NCI-H748 (cell line): ENCODE data around the gene MAP3K4.

Experiments used
- DNase-seq: peaks from one replicate; lab custom pipeline; 2025; ENCODE audit not compliant: unreplicated experiment; lab: John Stamatoyannopoulos, UW

MAP3K4 gene

DNA sequence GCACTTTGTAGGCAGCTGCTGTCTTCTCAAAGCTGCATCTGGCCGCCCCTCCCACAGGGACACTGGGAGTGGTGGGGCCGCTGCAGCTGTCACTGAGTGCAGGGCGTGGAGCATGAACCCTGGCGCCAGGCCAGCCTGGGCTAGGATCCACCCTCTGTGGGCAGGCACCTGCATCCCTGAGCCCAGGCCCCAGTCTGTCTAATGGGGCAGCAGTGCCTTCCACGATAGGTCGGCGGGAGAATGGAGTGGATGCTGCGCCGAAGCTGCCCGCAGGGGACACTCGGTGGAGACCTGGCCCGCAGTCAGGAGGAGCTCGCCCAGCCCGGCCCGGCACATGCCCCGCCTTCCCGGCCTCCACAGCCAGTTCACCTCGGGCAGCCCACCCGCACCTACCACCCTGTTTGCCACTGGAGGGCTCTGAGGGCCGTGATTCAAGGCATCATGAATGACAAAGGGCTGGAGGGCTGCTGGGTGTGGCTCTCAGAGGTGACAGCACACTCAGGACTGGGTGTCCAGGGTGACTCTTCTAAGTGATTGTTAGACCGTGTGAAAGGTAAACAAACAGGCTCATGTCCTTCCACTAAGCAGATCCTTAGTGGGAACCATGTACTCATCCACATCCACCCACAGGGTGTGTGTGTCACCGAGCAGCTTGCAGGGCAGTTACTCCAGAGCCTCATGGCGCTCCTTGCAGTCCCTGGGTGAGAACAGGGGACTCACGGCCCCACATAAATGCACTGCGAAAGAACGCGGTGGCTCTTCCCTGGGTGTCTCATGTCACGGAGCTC, 148.4 kb downstream of the MAP3K4 start:
- DNase-seq = peak; percentile 97

GRCh38 chr6:161140554-161140875, 148.9 kb downstream of the MAP3K4 start:
- DNase-seq = no peak

DNA sequence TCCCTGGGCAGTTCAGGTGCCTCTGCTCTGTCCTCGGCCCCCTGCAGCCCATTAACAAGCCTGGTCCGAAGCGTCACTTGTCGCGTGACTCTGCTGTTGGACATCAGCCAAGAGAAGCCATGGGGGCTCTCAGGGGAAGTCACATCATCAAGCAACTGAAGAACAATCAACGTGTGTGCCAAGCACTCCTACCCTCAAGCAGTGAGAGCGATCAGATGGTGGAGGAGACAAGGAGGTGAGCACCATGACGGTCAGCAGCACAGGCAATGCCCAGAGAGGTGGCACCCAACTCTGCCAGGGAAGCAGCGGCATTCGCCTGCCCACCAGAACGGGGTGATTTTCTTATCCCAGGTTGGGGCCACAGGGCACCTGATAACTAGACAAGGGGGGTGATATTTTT, 149.6 kb downstream of the MAP3K4 start:
- DNase-seq = peak; percentile 92

DNA sequence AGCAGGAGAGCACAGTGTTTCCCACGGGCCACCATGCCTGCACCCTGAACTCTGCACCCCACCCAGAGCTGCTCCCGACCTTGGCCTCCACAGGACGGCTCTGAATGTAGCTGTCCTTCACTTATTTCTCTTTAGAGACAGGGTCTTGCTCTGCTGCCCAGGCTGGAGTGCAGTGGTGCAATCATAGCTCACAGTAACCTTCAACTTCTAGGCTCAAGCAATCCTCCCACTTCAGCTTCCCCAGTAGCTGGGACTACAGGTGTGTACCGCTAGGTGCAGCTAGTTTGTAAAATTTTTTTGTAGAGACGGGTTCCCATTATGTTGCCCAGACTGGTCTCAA, 151.4 kb downstream of the MAP3K4 start:
- DNase-seq = no peak

DNA sequence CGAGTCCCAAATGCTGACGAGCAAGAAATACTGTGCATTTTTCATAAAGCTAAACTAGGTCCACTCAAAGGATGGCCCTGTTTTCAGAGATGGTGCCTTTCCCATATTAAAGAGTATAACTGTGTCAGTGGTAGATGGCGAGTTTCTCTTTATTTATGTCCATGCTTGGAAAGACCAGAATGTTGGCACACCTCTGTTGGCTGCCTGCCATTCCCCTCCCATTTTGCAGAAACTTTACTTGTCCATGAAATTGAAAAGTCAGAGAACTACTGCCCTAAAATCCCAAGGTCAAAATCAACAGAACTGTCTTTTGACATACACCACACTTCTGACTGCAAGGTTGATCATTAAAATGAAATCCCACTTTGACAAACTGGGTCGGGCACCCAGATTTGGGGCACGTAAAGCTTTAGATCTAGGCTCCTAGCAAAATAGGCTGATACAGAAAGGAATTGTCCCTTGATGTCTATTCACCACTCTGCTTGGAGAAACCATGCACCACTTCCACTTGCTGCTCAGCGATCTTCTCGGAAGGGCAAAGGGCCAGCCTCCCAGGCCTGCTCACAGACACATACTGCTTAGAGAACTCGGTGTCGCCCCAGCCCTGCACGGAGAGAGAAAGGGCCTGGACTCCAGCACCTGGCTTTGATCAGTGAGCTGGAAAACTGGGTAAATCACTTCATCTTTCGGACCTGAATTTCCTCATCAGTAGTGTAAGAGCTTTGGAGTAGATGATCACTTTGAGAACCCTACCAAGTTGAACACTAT, 152.3 kb downstream of the MAP3K4 start:
- DNase-seq = no peak

- DNase-seq = no peak
Measured at GRCh38 chr6:161150136-161150535, 158.6 kb downstream of the MAP3K4 start.

DNA sequence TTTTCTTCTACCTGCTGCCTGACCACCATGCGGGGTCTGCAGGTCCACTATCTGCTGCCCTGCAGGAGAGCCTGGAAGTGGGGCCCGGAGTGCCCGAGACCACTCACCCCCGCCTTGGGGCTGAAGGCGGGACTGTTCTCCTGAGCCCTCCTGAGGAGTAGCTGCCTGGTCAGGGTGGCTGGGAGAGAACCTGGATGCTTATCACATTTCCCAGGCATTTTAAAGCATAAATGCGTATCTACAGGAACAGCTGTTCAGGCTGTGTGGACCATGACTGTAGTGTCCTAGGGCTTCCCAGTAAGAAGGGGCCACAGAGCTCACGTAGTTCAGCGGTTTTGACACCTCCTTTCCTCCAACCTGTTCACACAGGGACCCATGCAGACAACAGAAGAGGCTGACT, 159.0 kb downstream of the MAP3K4 start:
- DNase-seq = no peak

DNA sequence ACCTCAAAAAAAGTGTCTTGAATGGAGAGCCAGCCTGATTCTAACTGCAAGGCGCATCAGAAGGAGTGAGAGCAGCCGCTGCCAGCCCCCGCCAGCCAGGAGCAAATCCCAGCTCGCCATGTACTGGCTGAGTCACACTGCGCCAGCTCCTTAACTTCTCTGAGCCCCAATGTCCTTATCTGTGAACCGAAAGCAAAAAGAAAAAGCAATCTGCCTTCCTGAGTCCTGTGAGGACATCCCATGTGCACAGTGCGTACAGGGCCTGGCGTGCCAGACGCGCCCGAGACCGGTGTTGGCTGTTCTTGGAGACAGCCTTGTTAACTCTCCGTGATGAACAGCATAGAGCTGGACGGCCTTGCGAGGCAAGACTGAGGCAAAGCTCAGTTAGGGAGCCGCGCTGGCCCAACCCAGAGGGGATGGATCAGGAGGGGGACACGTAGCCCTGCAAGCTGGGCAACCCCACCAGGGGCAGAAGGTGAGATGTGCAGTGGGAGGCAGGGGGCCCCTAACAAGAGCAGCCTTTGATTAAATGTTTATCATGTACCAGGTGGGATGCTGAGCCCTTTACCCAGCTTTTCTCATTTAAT, 159.6 kb downstream of the MAP3K4 start:
- DNase-seq = no peak

- no peak for DNase-seq
Measured at GRCh38 chr6:161151660-161152526, 160.3 kb downstream of the MAP3K4 start.

DNA sequence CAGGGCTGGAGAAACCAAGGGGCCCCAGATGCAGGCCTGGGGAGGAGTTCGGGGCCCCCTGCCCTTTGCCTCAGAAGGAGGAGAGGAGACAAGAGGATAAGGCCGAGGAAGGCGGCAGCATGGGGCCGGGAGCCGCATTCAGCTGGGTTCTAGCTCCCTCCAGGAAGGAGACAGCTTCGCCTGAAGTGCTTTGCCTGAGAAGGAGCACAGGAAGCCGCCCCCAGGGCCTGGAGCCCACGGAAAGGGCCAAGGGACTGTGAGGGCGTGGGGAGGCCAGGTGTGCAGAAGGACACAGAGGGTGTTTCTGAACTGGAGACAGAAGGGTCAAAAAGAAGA, 160.9 kb downstream of the MAP3K4 start:
- no peak for DNase-seq

DNA sequence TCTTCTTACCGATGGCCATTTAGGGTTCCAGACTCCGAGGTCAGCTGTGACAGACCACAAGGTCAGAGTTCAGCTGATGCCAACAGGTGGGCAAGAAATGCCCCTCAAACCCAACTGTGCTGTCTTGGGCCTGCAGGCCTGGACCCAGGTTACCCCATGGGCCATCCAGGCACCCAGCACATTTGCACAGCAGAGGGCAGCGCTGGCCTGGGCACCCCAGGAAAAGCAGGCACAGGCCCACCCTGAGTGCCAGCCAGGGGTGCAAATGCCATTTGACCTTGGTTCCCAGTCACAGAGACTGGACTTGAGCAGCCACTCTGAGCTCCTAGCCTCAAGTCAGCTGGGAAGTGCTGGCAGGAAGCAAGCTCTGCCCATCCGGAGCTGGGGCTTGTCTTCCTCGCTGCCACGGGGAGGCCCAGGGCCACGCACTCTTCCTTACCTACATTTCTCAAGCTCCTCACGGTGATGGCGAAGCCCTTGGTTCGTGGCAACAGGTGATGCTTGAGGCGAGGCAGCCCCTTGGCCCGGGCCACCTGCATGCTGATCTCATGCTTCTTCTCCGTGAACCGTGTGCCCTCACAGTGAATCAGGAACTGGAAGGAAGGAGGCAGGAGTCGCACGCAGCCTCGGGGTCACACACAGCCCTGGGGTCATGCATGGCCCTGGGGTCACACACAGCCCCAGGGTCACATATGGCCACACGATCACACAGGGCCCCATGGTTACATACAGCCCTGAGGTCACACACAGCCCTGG, 161.5 kb downstream of the MAP3K4 start:
- no peak for DNase-seq

GRCh38 chr6:161153725-161154124, 162.2 kb downstream of the MAP3K4 start:
- DNase-seq = no peak

GRCh38 chr6:161154796-161155335, 163.3 kb downstream of the MAP3K4 start:
- no peak for DNase-seq

DNA sequence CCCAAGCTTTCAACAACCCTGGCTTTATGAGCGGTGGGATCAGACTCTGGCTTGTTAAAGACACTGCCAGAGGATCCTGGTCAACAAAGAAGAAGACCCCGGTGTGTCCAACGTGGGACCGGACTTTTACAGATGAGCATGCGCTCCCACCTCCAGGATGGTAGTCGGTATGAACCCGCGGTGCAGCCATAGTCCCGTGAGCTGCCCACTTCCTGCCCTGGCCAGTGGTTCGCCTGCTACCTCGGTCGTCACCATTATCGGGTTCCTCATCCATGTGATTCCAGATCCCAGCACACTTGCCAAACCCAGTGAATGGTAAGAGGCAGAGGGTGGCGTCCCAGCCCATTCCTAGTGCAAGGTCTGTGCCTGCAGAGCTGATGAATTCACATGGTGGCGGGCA, 169.6 kb downstream of the MAP3K4 start:
- DNase-seq = no peak

- no peak for DNase-seq
Measured at GRCh38 chr6:161161889-161162624, 170.5 kb downstream of the MAP3K4 start.

GRCh38 chr6:161162722-161163121, 171.2 kb downstream of the MAP3K4 start:
- DNase-seq = no peak

DNA sequence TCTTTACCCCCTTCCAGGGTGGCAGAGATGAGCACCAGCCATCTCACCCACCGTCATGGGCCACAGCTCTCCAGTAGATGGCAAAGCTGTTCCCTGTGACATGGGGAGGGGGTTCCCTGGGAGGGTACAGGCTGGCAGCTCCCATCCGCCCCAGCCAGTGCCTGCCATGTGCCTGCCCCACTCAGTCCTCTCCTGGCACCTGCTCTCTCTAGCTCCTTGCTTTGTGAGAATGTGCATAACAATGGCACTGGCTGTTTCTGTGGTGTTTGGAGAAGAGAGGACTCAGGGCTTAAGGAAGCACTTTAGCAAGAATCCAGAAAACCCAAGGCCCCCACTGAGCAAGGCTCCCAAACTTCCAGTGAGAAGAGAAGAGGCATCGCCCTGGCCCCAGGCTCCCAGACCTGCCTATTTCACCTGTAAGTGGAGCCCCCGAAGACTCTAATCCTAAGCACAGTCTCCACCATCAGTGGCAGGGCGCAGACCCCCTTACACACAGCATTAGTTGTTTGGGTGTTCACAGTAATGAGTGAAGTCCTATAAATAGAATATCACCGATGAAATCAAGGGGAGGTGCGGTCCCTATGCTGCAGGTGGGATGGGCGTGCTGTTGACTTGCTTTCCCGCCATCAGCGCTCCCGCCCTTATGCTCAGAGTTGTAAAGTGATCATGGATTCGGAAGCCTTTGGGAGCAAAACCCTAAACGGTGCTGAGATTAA, 172.1 kb downstream of the MAP3K4 start:
- DNase-seq = no peak

DNA sequence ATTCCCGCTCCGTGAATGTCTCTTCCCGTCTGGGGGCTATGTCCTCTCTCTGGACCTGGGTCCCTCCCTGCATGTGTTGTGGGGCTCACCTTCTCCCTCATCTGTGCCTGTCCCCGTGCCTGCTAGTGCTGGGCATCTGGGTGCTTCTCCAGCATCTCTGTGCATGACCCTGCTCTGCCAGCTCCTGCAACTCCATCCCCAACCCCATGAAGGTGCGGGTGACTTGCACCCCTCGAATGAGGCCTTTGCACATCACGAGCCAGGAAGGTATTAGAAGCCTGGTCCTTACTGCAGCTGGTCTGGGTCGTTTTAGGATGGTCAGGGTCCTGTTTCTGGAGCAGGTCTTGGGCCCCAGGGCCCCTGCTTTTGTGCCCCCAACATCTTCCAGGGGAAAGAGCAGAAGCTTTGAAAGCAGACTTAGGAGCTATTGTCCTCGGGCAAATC, 172.6 kb downstream of the MAP3K4 start:
- DNase-seq = no peak

GRCh38 chr6:161166176-161166575, 174.6 kb downstream of the MAP3K4 start:
- DNase-seq = no peak
